ENCODE measurements around the gene PTAFR.
"Not testable (repeated sequence)": the region's sequence is repeated elsewhere in the genome, so short reads cannot be mapped to it uniquely, and the experiment has no call there.

PTAFR gene

GRCh38 chr1:28159680-28160079 lies 16.8 kb downstream of the PTAFR start:
- no peak overlapping the region for H3K27ac Mint-ChIP-seq

GRCh38 chr1:28159243-28159642 lies 17.2 kb downstream of the PTAFR start:
- DNase-seq (no peak), ATAC-seq (no peak)
- Mint-ChIP-seq H3K9me3 (no peaks in the 10 kb centered on the region), H3K4me1 (no peaks in the 10 kb centered on the region), H3K27me3 (peaks cover 57% of the 10 kb centered on the region), H3K27ac (no peak overlapping the region), H3K4me3 (no peak overlapping the region)

More at GRCh38 chr1:28159680-28160079, 16.8 kb downstream of the PTAFR start:
- Mint-ChIP-seq H3K9me3 (no peaks in the 10 kb centered on the region), H3K4me1 (no peaks in the 10 kb centered on the region), H3K27me3 (peaks cover 61% of the 10 kb centered on the region), H3K4me3 (no peak overlapping the region)
- DNase-seq (no peak), ATAC-seq (no peak)

- H3K4me1 Mint-ChIP-seq: no peaks in the 10 kb centered on the region
- H3K27me3 Mint-ChIP-seq: peaks cover 50% of the 10 kb centered on the region
- no peaks in the 10 kb centered on the region for H3K9me3 Mint-ChIP-seq
- DNase-seq (no peak), ATAC-seq (no peak)
- no peak overlapping the region for H3K27ac Mint-ChIP-seq
- H3K4me3 Mint-ChIP-seq: no peak overlapping the region
These were observed 18.6 kb downstream of the PTAFR start for GRCh38 chr1:28157894-28158293.

- no peak for ATAC-seq
- H3K4me1 Mint-ChIP-seq: no peaks in the 10 kb centered on the region
- no peak overlapping the region for H3K4me3 Mint-ChIP-seq
- H3K27ac Mint-ChIP-seq: no peak overlapping the region
- no peak for DNase-seq
- H3K9me3 Mint-ChIP-seq: no peaks in the 10 kb centered on the region
- peaks cover 43% of the 10 kb centered on the region for H3K27me3 Mint-ChIP-seq
These were observed 19.7 kb downstream of the PTAFR start for GRCh38 chr1:28156821-28157220.

GRCh38 chr1:28155628-28156027 lies 20.9 kb downstream of the PTAFR start:
- DNase-seq: no peak
- Mint-ChIP-seq H3K27me3 (peaks cover 31% of the 10 kb centered on the region), H3K9me3 (peaks cover 0 to 2% of the 10 kb centered on the region in 2 donors), H3K4me1 (no peaks in the 10 kb centered on the region), H3K27ac (no peak overlapping the region), H3K4me3 (no peak overlapping the region)
- no peak for ATAC-seq

- peaks cover 36% of the 10 kb centered on the region for H3K27me3 Mint-ChIP-seq
- no peaks in the 10 kb centered on the region for H3K4me1 Mint-ChIP-seq
- DNase-seq (no peak), ATAC-seq (no peak)
- no peak overlapping the region for H3K27ac Mint-ChIP-seq
- no peak overlapping the region for H3K4me3 Mint-ChIP-seq
- H3K9me3 Mint-ChIP-seq: peaks cover 4 to 10% of the 10 kb centered on the region in 2 donors
These were observed 22.4 kb downstream of the PTAFR start for GRCh38 chr1:28154078-28154594.

- Mint-ChIP-seq H3K4me3 (no peak overlapping the region), H3K4me1 (peaks cover under 1% of the 10 kb centered on the region), H3K27me3 (peaks cover 21% of the 10 kb centered on the region), H3K9me3 (peaks cover 4 to 10% of the 10 kb centered on the region in 2 donors), H3K27ac (no peak overlapping the region)
- DNase-seq (no peak), ATAC-seq (no peak)
These were observed 26.2 kb downstream of the PTAFR start for GRCh38 chr1:28150125-28150780.

- H3K27ac Mint-ChIP-seq: no peak overlapping the region
- ATAC-seq: no peak
- H3K4me3 Mint-ChIP-seq: no peak overlapping the region
These were observed 27.7 kb downstream of the PTAFR start for GRCh38 chr1:28148880-28149195.

GRCh38 chr1:28147264-28148094 lies 29.0 kb downstream of the PTAFR start:
- ATAC-seq (no peak), DNase-seq (no peak)
- H3K27ac Mint-ChIP-seq: no peak overlapping the region
- peaks cover 4 to 10% of the 10 kb centered on the region in 2 donors for H3K9me3 Mint-ChIP-seq
- H3K4me3 Mint-ChIP-seq: no peak overlapping the region
- H3K4me1 Mint-ChIP-seq: peaks cover 23% of the 10 kb centered on the region
- H3K27me3 Mint-ChIP-seq: peaks cover 27% of the 10 kb centered on the region

More at GRCh38 chr1:28148880-28149195, 27.7 kb downstream of the PTAFR start:
- peaks cover 14% of the 10 kb centered on the region for H3K4me1 Mint-ChIP-seq
- peaks cover 4 to 10% of the 10 kb centered on the region in 2 donors for H3K9me3 Mint-ChIP-seq
- H3K27me3 Mint-ChIP-seq: peaks cover 29% of the 10 kb centered on the region
- no peak for DNase-seq

- Mint-ChIP-seq H3K27me3 (peaks cover 40% of the 10 kb centered on the region), H3K27ac (peak overlapping the region in 1 of 2 donors; percentile 99), H3K4me1 (peaks cover 23% of the 10 kb centered on the region), H3K4me3 (no peak overlapping the region), H3K9me3 (peaks cover 4 to 9% of the 10 kb centered on the region in 2 donors)
- ATAC-seq (no peak), DNase-seq (no peak)
These were observed 30.8 kb downstream of the PTAFR start for GRCh38 chr1:28145728-28146127.

- Mint-ChIP-seq H3K4me3 (peak overlapping the region; percentile 51 to 64), H3K27me3 (peaks cover 34% of the 10 kb centered on the region), H3K4me1 (peaks cover 23% of the 10 kb centered on the region), H3K9me3 (no peaks in the 10 kb centered on the region), H3K27ac (peak overlapping the region; percentile 91 to 99)
- ATAC-seq (peak; percentile 100), DNase-seq (peak; percentile 66 to 75)
These were observed 32.0 kb downstream of the PTAFR start for GRCh38 chr1:28144203-28145135.

GRCh38 chr1:28143496-28144202 lies 32.8 kb downstream of the PTAFR start:
- Mint-ChIP-seq H3K4me1 (peaks cover 23% of the 10 kb centered on the region), H3K4me3 (peak overlapping the region in 1 of 2 donors; percentile 19), H3K27me3 (peaks cover 41% of the 10 kb centered on the region), H3K27ac (peak overlapping the region; percentile 91 to 99), H3K9me3 (no peaks in the 10 kb centered on the region)
- ATAC-seq (no peak), DNase-seq (no peak)

- Mint-ChIP-seq H3K9me3 (no peaks in the 10 kb centered on the region), H3K27me3 (peaks cover 55% of the 10 kb centered on the region), H3K27ac (peak overlapping the region in 1 of 2 donors; percentile 48), H3K4me3 (no peak overlapping the region), H3K4me1 (peaks cover 35% of the 10 kb centered on the region)
- ATAC-seq (no peak), DNase-seq (no peak)
These were observed 34.8 kb downstream of the PTAFR start for GRCh38 chr1:28141685-28142084.

GRCh38 chr1:28139866-28140265 lies 36.6 kb downstream of the PTAFR start:
- not testable (repeated sequence) for H3K4me3 Mint-ChIP-seq, H3K9me3 Mint-ChIP-seq, ATAC-seq, DNase-seq, H3K27ac Mint-ChIP-seq
- Mint-ChIP-seq H3K27me3 (peaks cover 73% of the 10 kb centered on the region), H3K4me1 (peaks cover 35% of the 10 kb centered on the region)
